Measurements from ENCODE around the gene EZR.

The EZR gene

GRCh38 chr6:158773581-158774449, 45.4 kb downstream of the EZR start:
- peak in 1 of 2 donors; percentile 26 for DNase-seq

- DNase-seq, result peak in 1 of 2 donors; percentile 39
Observed at GRCh38 chr6:158772851-158773371, 46.3 kb downstream of the EZR start.

GRCh38 chr6:158772172-158772571, 47.0 kb downstream of the EZR start:
- peak in 1 of 2 donors; percentile 23 for DNase-seq

- peak in 1 of 2 donors; percentile 17 for DNase-seq
Observed at GRCh38 chr6:158771399-158772152, 47.6 kb downstream of the EZR start.

- peak in 1 of 2 donors; percentile 25 for DNase-seq
Observed at GRCh38 chr6:158770533-158771330, 48.4 kb downstream of the EZR start.

GRCh38 chr6:158769771-158770432, 49.3 kb downstream of the EZR start:
- peak in 1 of 2 donors; percentile 11 for DNase-seq

GRCh38 chr6:158769234-158769770, 49.9 kb downstream of the EZR start:
- DNase-seq, result peak in 1 of 2 donors; percentile 17

- DNase-seq, result peak in 1 of 2 donors; percentile 10
Observed at GRCh38 chr6:158768436-158768835, 50.7 kb downstream of the EZR start.

- DNase-seq, result peak in 1 of 2 donors; percentile 8
Observed at GRCh38 chr6:158767709-158768108, 51.5 kb downstream of the EZR start.

- DNase-seq, result peak in 1 of 2 donors; percentile 15
Observed at GRCh38 chr6:158766621-158767455, 52.3 kb downstream of the EZR start.

- peak in 1 of 2 donors; percentile 19 for DNase-seq
Observed at GRCh38 chr6:158765499-158766068, 53.6 kb downstream of the EZR start.

GRCh38 chr6:158764926-158765325, 54.2 kb downstream of the EZR start:
- peak in 1 of 2 donors; percentile 21 for DNase-seq

- peak in 1 of 2 donors; percentile 16 for DNase-seq
Observed at GRCh38 chr6:158764183-158764849, 54.9 kb downstream of the EZR start.

- peak in 1 of 2 donors; percentile 29 for DNase-seq
Observed at GRCh38 chr6:158763434-158764182, 55.6 kb downstream of the EZR start.

- peak in 1 of 2 donors; percentile 22 for DNase-seq
Observed at GRCh38 chr6:158762787-158763433, 56.3 kb downstream of the EZR start.

GRCh38 chr6:158761746-158762145, 57.4 kb downstream of the EZR start:
- DNase-seq, result no peak

GRCh38 chr6:158760618-158761250, 58.4 kb downstream of the EZR start:
- peak in 1 of 2 donors; percentile 16 for DNase-seq

All from CD4-positive, alpha-beta T cell treated with Interleukin-1 beta for 1 hour (primary cell).